Cardiac fibroblast (primary cell): Measurements from ENCODE around the gene STXBP6.

Experiments
- DNase-seq, 2 donors: peaks; one replicate each; pipeline versions ENCODE4 v3.0.0 to v3.0.0-alpha.2; 2010; ENCODE audit warnings: low read depth in 2 of 2
- H3K4me3 ChIP-seq, 2 donors: replicated peaks in 1 of 2; 1 replicate in 1 of 2; 2 replicates in 1 of 2; pipeline ENCODE4 v1.5.1; 2011; ENCODE audit warnings: low read depth in 2 of 2, low read length in 2 of 2, mild to moderate bottlenecking in 2 of 2, moderate library complexity in 1 of 2
- CTCF ChIP-seq: IDR thresholded peaks from one replicate; pipeline ENCODE4 v1.5.1; 2011; ENCODE audit warnings: low read depth, mild to moderate bottlenecking, low read length, inconsistent platforms

STXBP6 gene

GRCh38 chr14:24982472-24983155, 67.3 kb downstream of the STXBP6 start:
- peak; percentile 57 for DNase-seq
- TF ChIP-seq CTCF: no peak

DNA sequence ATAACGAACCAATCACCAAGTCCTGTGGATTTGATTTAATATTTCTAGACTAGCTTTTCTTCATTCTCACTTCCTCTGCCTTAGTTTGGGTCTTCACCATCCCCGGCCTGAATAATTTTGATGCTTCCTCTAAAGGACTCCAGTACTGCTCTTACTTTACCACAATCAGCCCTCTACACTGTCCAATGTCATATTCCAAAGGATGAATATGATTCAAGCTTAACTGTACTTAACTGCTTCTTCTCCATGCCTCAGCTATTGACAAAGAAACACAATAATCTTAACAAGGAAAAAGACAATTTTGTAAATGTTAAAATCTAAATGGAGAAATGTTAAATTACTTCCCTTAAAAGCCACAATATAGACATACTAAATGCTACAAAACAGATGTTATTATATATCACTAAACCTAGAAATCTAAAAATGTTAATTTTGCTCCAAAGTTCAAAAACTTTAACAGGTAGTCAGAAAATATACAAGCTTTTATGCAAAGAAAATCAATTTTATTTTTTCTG, 70.2 kb downstream of the STXBP6 start:
- no peak for TF ChIP-seq CTCF
- no peak for DNase-seq
- no peak overlapping the region for H3K4me3 ChIP-seq

More at GRCh38 chr14:24982472-24983155, 67.3 kb downstream of the STXBP6 start:
- no peak overlapping the region for H3K4me3 ChIP-seq

DNA sequence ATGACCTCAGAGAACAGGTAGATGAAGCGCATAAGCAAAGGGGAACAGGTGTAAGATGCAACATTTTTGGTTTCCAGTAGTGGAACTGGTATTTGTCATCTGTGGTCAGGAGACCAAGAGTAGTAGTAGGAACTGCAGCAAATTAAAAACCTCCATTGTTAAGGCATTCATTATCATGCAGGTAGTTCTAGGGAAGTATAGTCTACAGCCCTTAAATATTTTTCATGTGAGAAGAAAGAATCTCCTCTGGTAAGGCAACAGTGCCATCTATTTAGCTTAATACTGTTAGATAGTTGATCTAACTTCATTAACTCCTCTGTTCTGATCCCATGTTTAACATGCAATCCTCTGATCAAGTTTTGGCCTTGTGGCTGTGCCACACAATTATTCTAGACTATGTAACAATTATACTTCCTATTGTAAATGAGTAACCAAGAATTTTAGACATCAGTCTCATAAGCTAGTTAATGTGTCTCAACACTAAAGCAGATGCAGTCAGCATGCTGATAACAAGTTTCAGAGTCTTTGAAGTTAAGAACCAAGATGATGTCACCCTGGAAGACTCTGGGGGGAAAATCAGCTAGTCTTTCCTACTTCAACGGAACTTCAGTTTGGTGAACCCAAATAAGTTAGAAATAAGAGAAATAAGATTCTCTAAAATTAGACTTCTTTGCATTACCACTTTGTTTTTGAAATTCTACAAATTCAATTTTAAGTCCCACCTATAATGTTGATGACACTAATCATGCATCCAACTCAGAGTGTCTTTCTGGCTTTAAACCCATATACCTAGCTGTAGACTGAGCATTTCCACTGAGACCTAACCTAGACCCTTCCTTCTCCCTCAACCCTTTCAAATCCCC, 70.9 kb downstream of the STXBP6 start:
- no peak for DNase-seq
- no peak overlapping the region for H3K4me3 ChIP-seq
- TF ChIP-seq CTCF: no peak

- TF ChIP-seq CTCF: no peak
- DNase-seq: no peak
- H3K4me3 ChIP-seq: no peak overlapping the region
Measured at GRCh38 chr14:24976602-24977001, 73.3 kb downstream of the STXBP6 start.

DNA sequence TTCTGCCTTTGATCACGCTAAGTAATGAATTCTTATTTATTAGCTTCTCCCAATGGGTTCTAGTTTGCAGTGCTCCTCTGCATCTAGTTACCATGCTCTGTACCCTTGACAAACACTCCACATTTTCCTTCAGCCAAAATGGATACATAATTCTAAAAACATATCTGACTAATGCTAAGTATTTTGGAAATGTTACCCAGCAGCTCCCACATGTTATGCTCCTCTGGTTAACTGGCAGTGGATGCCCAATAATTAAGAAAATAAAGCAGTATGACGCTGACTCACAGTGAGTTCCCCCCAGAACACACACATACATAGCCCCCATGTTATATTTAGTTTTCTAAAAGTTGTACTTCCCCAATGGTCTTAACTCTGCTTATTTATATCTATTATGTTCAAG, 74.6 kb downstream of the STXBP6 start:
- DNase-seq: no peak
- H3K4me3 ChIP-seq: no peak overlapping the region
- no peak for TF ChIP-seq CTCF

DNA sequence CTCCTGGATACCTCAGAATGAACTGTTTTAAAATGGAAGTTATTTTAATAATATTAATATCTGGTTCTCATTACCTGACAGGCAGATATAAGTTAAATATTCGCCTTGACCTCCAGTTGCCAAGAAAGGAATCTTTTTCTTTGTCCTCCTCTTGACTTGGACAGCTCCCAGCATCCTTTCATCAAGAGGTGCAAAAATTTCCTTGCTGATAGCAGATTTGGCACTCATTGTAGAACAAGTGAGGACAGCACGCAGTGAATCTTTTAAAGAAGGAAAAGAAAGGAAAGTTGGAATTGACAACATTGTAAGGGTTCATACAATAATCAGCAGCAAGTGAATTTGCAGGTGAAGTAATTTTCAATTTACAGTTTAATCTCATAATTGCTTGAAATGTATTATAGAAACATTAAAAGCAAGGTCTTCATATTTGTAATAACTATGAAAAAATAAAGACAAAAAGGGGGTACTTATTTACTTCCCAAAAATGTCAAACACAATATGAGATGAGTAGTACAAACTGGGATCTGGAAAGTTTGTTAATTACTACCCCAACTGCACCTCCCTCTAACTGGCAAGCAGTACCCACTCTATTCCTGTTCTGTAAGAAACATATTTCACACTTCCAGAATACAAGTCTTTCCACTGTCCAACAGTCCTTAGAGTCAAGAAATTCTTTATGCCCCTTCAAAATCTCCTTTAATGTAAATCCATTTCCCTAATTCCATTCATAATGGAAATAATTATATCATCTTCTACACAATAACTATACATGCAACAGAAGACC, 75.2 kb downstream of the STXBP6 start:
- no peak for TF ChIP-seq CTCF
- no peak overlapping the region for H3K4me3 ChIP-seq
- DNase-seq: peak in 1 of 2 donors; percentile 48
